ENCODE results near the gene CCDC158. TPM values are rescaled to one million over a fixed set of nuclear protein-coding genes. Genes with fewer than 3 reads are reported as not detected.
"Not testable (repeated sequence)": the region's sequence is repeated elsewhere in the genome, so short reads cannot be mapped to it uniquely, and the experiment has no call there.

Gene CCDC158
- total RNA-seq, 1 experiment from 2014 or later, result 0.26 TPM

GRCh38 chr4:76305971-76306881, 114.7 kb downstream of the CCDC158 start, which contains the start of gene STBD1:
Gene STBD1, plus strand, starts transcription at chr4:76306733. Its CDS starts 37 bp downstream, at chr4:76306770.
- peak; percentile 13 for DNase-seq (ENCODE audit: low read depth, low spot score)
- in situ Hi-C loops (cut with HindIII; ENCODE audit: low pct_unique_long_range_greater_than_20kb, low sequenced_read_pairs), result no loop called here

GRCh38 chr4:76305033-76305687, 115.8 kb downstream of the CCDC158 start:
- DNase-seq (ENCODE audit: low read depth, low spot score), result no peak
- in situ Hi-C loops (cut with HindIII; ENCODE audit: low pct_unique_long_range_greater_than_20kb, low sequenced_read_pairs), result no loop called here

- in situ Hi-C loops (cut with HindIII; ENCODE audit: low pct_unique_long_range_greater_than_20kb, low sequenced_read_pairs), result no loop called here
- DNase-seq (ENCODE audit: low read depth, low spot score), result no peak
Measured at GRCh38 chr4:76302826-76303438, 118.0 kb downstream of the CCDC158 start.

- in situ Hi-C loops (cut with HindIII; ENCODE audit: low pct_unique_long_range_greater_than_20kb, low sequenced_read_pairs), result no loop called here
- no peak for DNase-seq (ENCODE audit: low read depth, low spot score)
Measured at GRCh38 chr4:76301775-76302162, 119.2 kb downstream of the CCDC158 start.

GRCh38 chr4:76301068-76301774, 119.7 kb downstream of the CCDC158 start:
- peak; percentile 27 for DNase-seq (ENCODE audit: low read depth, low spot score)
- in situ Hi-C loops (cut with HindIII; ENCODE audit: low pct_unique_long_range_greater_than_20kb, low sequenced_read_pairs), result no loop called here

GRCh38 chr4:76300012-76300411, 120.9 kb downstream of the CCDC158 start:
- in situ Hi-C loops (cut with HindIII; ENCODE audit: low pct_unique_long_range_greater_than_20kb, low sequenced_read_pairs), result no loop called here
- no peak for DNase-seq (ENCODE audit: low read depth, low spot score)

- in situ Hi-C loops (cut with HindIII; ENCODE audit: low pct_unique_long_range_greater_than_20kb, low sequenced_read_pairs), result no loop called here
Measured at GRCh38 chr4:76298227-76298626, 122.7 kb downstream of the CCDC158 start.

GRCh38 chr4:76296286-76296820, 124.6 kb downstream of the CCDC158 start:
- in situ Hi-C loops (cut with HindIII; ENCODE audit: low pct_unique_long_range_greater_than_20kb, low sequenced_read_pairs), result no loop called here
- no peak for DNase-seq (ENCODE audit: low read depth, low spot score)

More at GRCh38 chr4:76298227-76298626, 122.7 kb downstream of the CCDC158 start:
- no peak for DNase-seq (ENCODE audit: low read depth, low spot score)

GRCh38 chr4:76293772-76294171, 127.2 kb downstream of the CCDC158 start:
- in situ Hi-C loops (cut with HindIII; ENCODE audit: low pct_unique_long_range_greater_than_20kb, low sequenced_read_pairs), result no loop called here

GRCh38 chr4:76292730-76293129, 128.2 kb downstream of the CCDC158 start:
- no peak for DNase-seq (ENCODE audit: low read depth, low spot score)
- in situ Hi-C loops (cut with HindIII; ENCODE audit: low pct_unique_long_range_greater_than_20kb, low sequenced_read_pairs), result no loop called here

More at GRCh38 chr4:76293772-76294171, 127.2 kb downstream of the CCDC158 start:
- no peak for DNase-seq (ENCODE audit: low read depth, low spot score)

GRCh38 chr4:76287811-76288210, 133.1 kb downstream of the CCDC158 start:
- in situ Hi-C loops (cut with HindIII; ENCODE audit: low pct_unique_long_range_greater_than_20kb, low sequenced_read_pairs), result not testable (repeated sequence)

GRCh38 chr4:76283900-76284299, 137.0 kb downstream of the CCDC158 start:
- in situ Hi-C loops (cut with HindIII; ENCODE audit: low pct_unique_long_range_greater_than_20kb, low sequenced_read_pairs), result no loop called here
- DNase-seq (ENCODE audit: low read depth, low spot score), result peak; percentile 9

More at GRCh38 chr4:76287811-76288210, 133.1 kb downstream of the CCDC158 start:
- not testable (repeated sequence) for DNase-seq (ENCODE audit: low read depth, low spot score)

- no peak for DNase-seq (ENCODE audit: low read depth, low spot score)
Measured at GRCh38 chr4:76282941-76283689, 137.8 kb downstream of the CCDC158 start.

GRCh38 chr4:76281594-76281993, 139.3 kb downstream of the CCDC158 start:
- DNase-seq (ENCODE audit: low read depth, low spot score); in situ Hi-C loops (cut with HindIII; ENCODE audit: low pct_unique_long_range_greater_than_20kb, low sequenced_read_pairs): not testable (repeated sequence)

More at GRCh38 chr4:76282941-76283689, 137.8 kb downstream of the CCDC158 start:
- in situ Hi-C loops (cut with HindIII; ENCODE audit: low pct_unique_long_range_greater_than_20kb, low sequenced_read_pairs), result no loop called here

- DNase-seq (ENCODE audit: low read depth, low spot score), result no peak
- in situ Hi-C loops (cut with HindIII; ENCODE audit: low pct_unique_long_range_greater_than_20kb, low sequenced_read_pairs), result no loop called here
Measured at GRCh38 chr4:76280488-76281441, 140.2 kb downstream of the CCDC158 start.

GRCh38 chr4:76279462-76279861, 141.5 kb downstream of the CCDC158 start:
- in situ Hi-C loops (cut with HindIII; ENCODE audit: low pct_unique_long_range_greater_than_20kb, low sequenced_read_pairs), result no loop called here
- DNase-seq (ENCODE audit: low read depth, low spot score), result no peak
